GM12878 (cell line): ENCODE measurements around the gene KRTAP2-1. TPM values are rescaled to one million over a fixed set of nuclear protein-coding genes. Genes with fewer than 3 reads are reported as not detected.

ENCODE experiments used
- ATAC-seq: fragments of 200-7000 bp; cut with Tn5 transposase; 3 replicates; pipeline ENCODE4 v1.9.1; 2020; ENCODE audit warnings: mild to moderate bottlenecking, moderate library complexity
- BruUV-seq: library from RNA; stranded (reverse); fragments of 400-500 nt; replicated peaks from 2 replicates; lab custom pipeline; 2021; lab: Mats Ljungman, UMichigan
- CTCF ChIA-PET: fragments of 300-600 bp; sonication (Branson Sonifier 250); formaldehyde crosslinking; extraction: SDS; loops from one replicate; lab custom pipeline; 2021; ENCODE audit warnings: inconsistent platforms; lab: Yijun Ruan, JAX
- POLR2A ChIA-PET: fragments of 350-600 bp; formaldehyde crosslinking; extraction: SDS; loops from one replicate; lab custom pipeline; 2021; ENCODE audit warnings: inconsistent platforms; lab: Charles Lee
- RAD21 ChIA-PET: fragments of 300-600 bp; sonication (Branson Sonifier 250); formaldehyde crosslinking; loops from one replicate; lab custom pipeline; 2023; ENCODE audit warnings: antibody characterized with exemption; ENCODE audit not compliant: unreplicated experiment; lab: Charles Lee
- SMC1A ChIA-PET: fragments of 300-600 bp; sonication (Branson Sonifier 250); formaldehyde crosslinking; loops from one replicate; lab custom pipeline; 2023; ENCODE audit not compliant: unreplicated experiment, uncharacterized antibody; lab: Charles Lee
- DNase-seq: peaks from one replicate; pipeline ENCODE4 v3.0.0-alpha.2; 2011; ENCODE audit warnings: low read depth, low spot score
- FAIRE-seq: peaks from 3 replicates; lab custom pipeline; 2011; peaks lifted over from hg19 to GRCh38; lab: Jason Lieb, UNC
- H2AFZ ChIP-seq: 2 replicates; pipeline ENCODE4 v1.6.0; 2011; ENCODE audit warnings: low read depth, low read length, control low read depth; ENCODE audit not compliant: control insufficient read depth
- H3K27ac ChIP-seq: 2 replicates; pipeline ENCODE4 v1.5.1; 2011; ENCODE audit warnings: control low read depth; ENCODE audit not compliant: control insufficient read depth, insufficient read depth
- H3K27me3 ChIP-seq, 2 experiments: replicated peaks in 1 of 2; 2 replicates each; pipeline versions ENCODE4 v1.6.0 to v1.6.1; 2011; ENCODE audit warnings: low read length in 1 of 2; ENCODE audit not compliant: control insufficient read depth in 2 of 2, insufficient read depth in 2 of 2
- H3K36me3 ChIP-seq, 2 experiments: 2 replicates each; pipeline ENCODE4 v1.5.1; 2011; ENCODE audit warnings: low read length in 1 of 2; ENCODE audit not compliant: control insufficient read depth in 2 of 2, insufficient read depth in 2 of 2
- H3K4me1 ChIP-seq: 2 replicates; pipeline ENCODE4 v1.6.1; 2011; ENCODE audit warnings: mild to moderate bottlenecking, low read length, moderate library complexity, mixed read lengths; ENCODE audit not compliant: control insufficient read depth, insufficient read depth
- H3K4me2 ChIP-seq: 2 replicates; pipeline ENCODE4 v1.6.0; 2011; ENCODE audit warnings: control low read depth; ENCODE audit not compliant: control insufficient read depth, insufficient read depth
- H3K4me3 ChIP-seq: fragments of 200-600 bp; sonication (generic); 2 replicates; pipeline ENCODE4 v1.5.1; 2016
- H3K79me2 ChIP-seq: 2 replicates; pipeline ENCODE4 v1.6.0; 2011; ENCODE audit warnings: low read length; ENCODE audit not compliant: control insufficient read depth, insufficient read depth
- H3K9ac ChIP-seq: 2 replicates; pipeline ENCODE4 v1.8.0; 2011; ENCODE audit warnings: low read length, control low read depth, mixed read lengths; ENCODE audit not compliant: control insufficient read depth, insufficient read depth
- H3K9me3 ChIP-seq: replicated peaks from 3 replicates; pipeline ENCODE4 v1.5.1; 2011; ENCODE audit warnings: mild to moderate bottlenecking, low read length; ENCODE audit not compliant: control insufficient read depth, insufficient read depth
- H4K20me1 ChIP-seq: 2 replicates; pipeline ENCODE4 v1.6.0; 2011; ENCODE audit not compliant: control insufficient read depth, insufficient read depth
- CTCF ChIP-seq, 3 experiments: IDR thresholded peaks in 2 of 3; conservative IDR thresholded peaks in 1 of 3; 2 replicates each; pipeline ENCODE4 v1.5.1; 2011; ENCODE audit warnings: low read depth in 3 of 3, low read length in 3 of 3, mild to moderate bottlenecking in 3 of 3, control low read depth in 2 of 3, moderate library complexity in 2 of 3, inconsistent platforms in 1 of 3, mixed read lengths in 1 of 3; ENCODE audit not compliant: control insufficient read depth in 2 of 3, insufficient read depth in 1 of 3; ENCODE audit errors: extremely low read depth in 1 of 3
- E4F1 ChIP-seq: fragments of 450-650 bp; IDR thresholded peaks from 2 replicates; pipeline ENCODE4 v1.6.1; 2018; ENCODE audit warnings: borderline replicate concordance, mild to moderate bottlenecking; ENCODE audit not compliant: partially characterized antibody
- HCFC1 ChIP-seq: fragments of 150-350 bp; IDR thresholded peaks from 2 replicates; pipeline ENCODE4 v1.6.1; 2014; ENCODE audit warnings: low read length
- HDAC6 ChIP-seq: fragments of 200-600 bp; sonication (generic); IDR thresholded peaks from one replicate; pipeline ENCODE4 v1.8.0; 2017; ENCODE audit warnings: antibody characterized with exemption; ENCODE audit not compliant: unreplicated experiment
- PAX5 ChIP-seq: IDR thresholded peaks from 2 replicates; pipeline ENCODE4 v1.6.1; 2011; ENCODE audit warnings: low read depth, low read length, borderline replicate concordance
- PAX8 ChIP-seq: fragments of 450-650 bp; IDR thresholded peaks from 2 replicates; pipeline ENCODE4 v1.6.1; 2017; ENCODE audit warnings: mild to moderate bottlenecking, moderate library complexity
- RB1 ChIP-seq: fragments of 450-650 bp; formaldehyde crosslinking; IDR thresholded peaks from 2 replicates; pipeline ENCODE4 v1.6.1; 2017; ENCODE audit warnings: mild to moderate bottlenecking, borderline replicate concordance
- TCF3 ChIP-seq: IDR thresholded peaks from 2 replicates; pipeline ENCODE4 v1.6.1; 2012; ENCODE audit warnings: low read depth, mild to moderate bottlenecking, low read length, borderline replicate concordance; ENCODE audit not compliant: insufficient read depth
- ZNF622 ChIP-seq: fragments of 450-650 bp; IDR thresholded peaks from 2 replicates; pipeline ENCODE4 v1.6.1; 2017; ENCODE audit warnings: mild to moderate bottlenecking, inconsistent platforms
- WGBS: methylation state at CpG from one replicate; pipeline ENCODE4 v1.1.6; 2016; ENCODE audit warnings: low lambda C conversion rate; ENCODE audit not compliant: insufficient replicate concordance, insufficient coverage; ENCODE audit errors: missing lambda C conversion rate; 5-methylcytosine and 5-hydroxymethylcytosine counted together
- in situ Hi-C: fragments of 300-500 bp; cut with MboI; formaldehyde crosslinking; loops from 9 replicates; pipeline ENCODE4 v1.14.3; 2018; ENCODE audit warnings: mixed read lengths
- intact Hi-C: fragments of 100-400 bp; cut with micrococcal nuclease; formaldehyde crosslinking; loops from one replicate; pipeline ENCODE4 v1.14.2; 2022; ENCODE audit not compliant: unreplicated experiment
- polyA plus RNA-seq, 11 experiments: library from polyadenylated mRNA; depleted of rRNA in 4 of 11; unstranded in 6 of 11; stranded (reverse) in 5 of 11; fragments of >200 nt; fragmentation: Nextera tagmentation in 4 of 11; fragmentation: Illumina TruSeq in 1 of 11; extraction: Ambion mirVana in 4 of 11; extraction: Trizol in 1 of 11; gene quantifications; 1 replicate in 1 of 11; 2 replicates in 10 of 11; pipeline versions ENCODE4 v1.2.1 to v1.2.3, GENCODE V29; 2011 to 2016; ENCODE audit warnings: inconsistent platforms in 2 of 11, missing spikeins in 2 of 11, low read depth in 1 of 11
- total RNA-seq, 4 experiments: library from RNA; depleted of rRNA in 3 of 4; stranded (reverse); fragments of >200 nt in 3 of 4; fragmentation: Illumina TruSeq in 1 of 4; extraction: Trizol in 1 of 4; gene quantifications; 2 replicates each; pipeline versions ENCODE4 v1.2.1 to v1.2.3, GENCODE V29; 2013 to 2021

The KRTAP2-1 gene
- total and polyA plus RNA-seq, 10 of the 15 experiments (the other 5 are each of a cell fraction or from before 2014, with no cell fraction given), result not detected

- FAIRE-seq (no peak), ATAC-seq (no peak), DNase-seq (no peak)
- CTCF ChIA-PET, result no interaction called here
- BruUV-seq, result no TSS peak
- RAD21 ChIA-PET, result no interaction called here
- H3K4me3 ChIP-seq, result no peak within 1 kb of the TSS
- SMC1A ChIA-PET, result no interaction called here
- no peak within 1 kb of the TSS for H3K4me2 ChIP-seq
- intact Hi-C loops, result no loop called here
- no peaks in the 10 kb centered on the region for H3K4me1 ChIP-seq
- TF ChIP-seq CTCF (IDR thresholded peaks at IDR 0.05 in 2 of 3, conservative IDR thresholded peaks at IDR 0.05 in 1 of 3; ENCODE audit: control insufficient read depth in 2 of 3, extremely low read depth in 1 of 3, insufficient read depth in 1 of 3, low read depth in 3 of 3, low read length in 3 of 3), result no peak
- no peak for TF ChIP-seq PAX5
- no peak for TF ChIP-seq TCF3
- TF ChIP-seq PAX8, result no peak
- no peak for TF ChIP-seq HCFC1
- TF ChIP-seq RB1, result no peak
- TF ChIP-seq E4F1, result no peak
- TF ChIP-seq ZNF622, result no peak
- TF ChIP-seq HDAC6, result no peak
- H3K79me2 ChIP-seq, result no peaks in the 10 kb centered on the region
- no peak within 1 kb of the TSS for H2AFZ ChIP-seq
- H3K9me3 ChIP-seq, result no peaks in the 10 kb centered on the region
- 14% methylated on average over 9 of the region's 9 CpGs for WGBS
- H3K36me3 ChIP-seq, result no peaks in the 10 kb centered on the region
- no peaks in the 10 kb centered on the region for H4K20me1 ChIP-seq
- in situ Hi-C loops, result no loop called here
- POLR2A ChIA-PET, result no interaction called here
- H3K27ac ChIP-seq, result no peak within 1 kb of the TSS
- 0 out of 4 replicates have a peak, but pooled peaks cover 0 to 3% of the 10 kb centered on the region in 2 experiments for H3K27me3 ChIP-seq
- H3K9ac ChIP-seq, result no peak within 1 kb of the TSS
Measured at GRCh38 chr17:41026715-41027471, 20.2 kb downstream of the KRTAP2-1 start, which contains the start of gene KRTAP1-5. Gene KRTAP1-5 (minus strand): TSS chr17:41027208. CDS start chr17:41027155, 53 bp downstream.
